IPS DF 6.9 (cell line): ENCODE results near the gene MRPS7.

Source experiments
- DNase-seq: peaks from one replicate; pipeline ENCODE4 v3.0.0-alpha.2; 2013; ENCODE audit warnings: low read depth, low spot score
- H3K27ac ChIP-seq: one replicate; pipeline ENCODE4 v1.5.1; 2013; ENCODE audit warnings: low read length, control low read depth
- H3K27me3 ChIP-seq: 2 replicates; pipeline ENCODE4 v1.6.1; 2013; ENCODE audit warnings: mild to moderate bottlenecking, low read length; ENCODE audit not compliant: control insufficient read depth, insufficient read depth
- H3K36me3 ChIP-seq: 2 replicates; pipeline ENCODE4 v1.6.1; 2013; ENCODE audit warnings: low read length; ENCODE audit not compliant: control insufficient read depth, insufficient read depth
- H3K4me1 ChIP-seq: 2 replicates; pipeline ENCODE4 v1.6.1; 2013; ENCODE audit warnings: low read length; ENCODE audit not compliant: control insufficient read depth, insufficient read depth
- H3K4me3 ChIP-seq: 2 replicates; pipeline ENCODE4 v1.5.1; 2013; ENCODE audit warnings: mild to moderate bottlenecking, low read length
- H3K9me3 ChIP-seq: 2 replicates; pipeline ENCODE4 v1.6.1; 2013; ENCODE audit warnings: low read length, inconsistent platforms; ENCODE audit not compliant: control insufficient read depth, insufficient read depth
- WGBS: extraction: QIAGEN DNeasy Blood & Tissue Kit; methylation state at CpG from one replicate; pipeline ENCODE4 v1.1.7; 2013; ENCODE audit warnings: mixed read lengths, missing lambda C conversion rate; ENCODE audit not compliant: insufficient read length, insufficient coverage; 5-methylcytosine and 5-hydroxymethylcytosine counted together

Gene MRPS7

GRCh38 chr17:75237100-75238014 lies 24.3 kb upstream of the MRPS7 start:
- no peaks in the 10 kb centered on the region for H3K4me1 ChIP-seq
- no peaks in the 10 kb centered on the region for H3K27me3 ChIP-seq
- H3K36me3 ChIP-seq = peaks cover 52% of the 10 kb centered on the region
- H3K27ac ChIP-seq = no peak overlapping the region
- no peak for DNase-seq
- no peaks in the 10 kb centered on the region for H3K9me3 ChIP-seq
- WGBS = no CpG with 5 or more reads among the region's 12 CpGs
- H3K4me3 ChIP-seq = no peak overlapping the region

GRCh38 chr17:75238020-75238580 lies 23.6 kb upstream of the MRPS7 start:
- H3K9me3 ChIP-seq = no peaks in the 10 kb centered on the region
- H3K27ac ChIP-seq = no peak overlapping the region
- no peaks in the 10 kb centered on the region for H3K4me1 ChIP-seq
- no CpG with 5 or more reads among the region's 11 CpGs for WGBS
- DNase-seq = no peak
- no peak overlapping the region for H3K4me3 ChIP-seq
- no peaks in the 10 kb centered on the region for H3K27me3 ChIP-seq
- H3K36me3 ChIP-seq = peaks cover 50% of the 10 kb centered on the region

GRCh38 chr17:75238684-75239191 lies 22.9 kb upstream of the MRPS7 start:
- peak; percentile 57 for DNase-seq
- H3K36me3 ChIP-seq = peaks cover 56% of the 10 kb centered on the region
- WGBS = no CpG with 5 or more reads among the region's 13 CpGs

GRCh38 chr17:75239214-75239613 lies 22.5 kb upstream of the MRPS7 start:
- H3K4me1 ChIP-seq = no peaks in the 10 kb centered on the region
- no peaks in the 10 kb centered on the region for H3K9me3 ChIP-seq
- DNase-seq = no peak
- H3K4me3 ChIP-seq = no peak overlapping the region
- no CpG with 5 or more reads among the region's 12 CpGs for WGBS
- no peaks in the 10 kb centered on the region for H3K27me3 ChIP-seq
- peaks cover 57% of the 10 kb centered on the region for H3K36me3 ChIP-seq
- no peak overlapping the region for H3K27ac ChIP-seq

More at GRCh38 chr17:75238684-75239191, 22.9 kb upstream of the MRPS7 start:
- no peaks in the 10 kb centered on the region for H3K27me3 ChIP-seq
- H3K4me1 ChIP-seq = no peaks in the 10 kb centered on the region
- H3K4me3 ChIP-seq = no peak overlapping the region
- no peak overlapping the region for H3K27ac ChIP-seq
- no peaks in the 10 kb centered on the region for H3K9me3 ChIP-seq

GRCh38 chr17:75239778-75240393 lies 21.8 kb upstream of the MRPS7 start:
- Histone ChIP-seq H3K4me1 (no peaks in the 10 kb centered on the region), H3K27ac (no peak overlapping the region), H3K9me3 (no peaks in the 10 kb centered on the region), H3K4me3 (no peak overlapping the region), H3K27me3 (no peaks in the 10 kb centered on the region), H3K36me3 (peaks cover 52% of the 10 kb centered on the region)
- no peak for DNase-seq
- whole genome bisulfite sequencing = no CpG with 5 or more reads among the region's 23 CpGs

GRCh38 chr17:75240394-75241142 lies 21.1 kb upstream of the MRPS7 start:
- Histone ChIP-seq H3K9me3 (no peaks in the 10 kb centered on the region), H3K4me1 (no peaks in the 10 kb centered on the region), H3K4me3 (no peak overlapping the region), H3K27me3 (no peaks in the 10 kb centered on the region), H3K27ac (no peak overlapping the region), H3K36me3 (peaks cover 50% of the 10 kb centered on the region)
- no CpG with 5 or more reads among the region's 23 CpGs for WGBS
- DNase-seq = no peak

- WGBS = no CpG with 5 or more reads among the region's 7 CpGs
- Histone ChIP-seq H3K4me1 (no peaks in the 10 kb centered on the region), H3K27me3 (no peaks in the 10 kb centered on the region), H3K36me3 (peaks cover 53% of the 10 kb centered on the region), H3K9me3 (no peaks in the 10 kb centered on the region), H3K4me3 (no peak overlapping the region), H3K27ac (no peak overlapping the region)
- DNase-seq = no peak
Measured at GRCh38 chr17:75241143-75241430, 20.6 kb upstream of the MRPS7 start.

- H3K27ac ChIP-seq = no peak overlapping the region
- no CpG with 5 or more reads among the region's 9 CpGs for WGBS
- H3K27me3 ChIP-seq = no peaks in the 10 kb centered on the region
- no peak for DNase-seq
- no peaks in the 10 kb centered on the region for H3K9me3 ChIP-seq
- peaks cover 54% of the 10 kb centered on the region for H3K36me3 ChIP-seq
- no peaks in the 10 kb centered on the region for H3K4me1 ChIP-seq
- no peak overlapping the region for H3K4me3 ChIP-seq
Measured at GRCh38 chr17:75241502-75241901, 20.2 kb upstream of the MRPS7 start.

- H3K27ac ChIP-seq = no peak overlapping the region
- no peak for DNase-seq
- no CpG with 5 or more reads among the region's 15 CpGs for WGBS
Measured at GRCh38 chr17:75241996-75242460, 19.7 kb upstream of the MRPS7 start.

GRCh38 chr17:75242461-75243042 lies 19.1 kb upstream of the MRPS7 start:
- H3K27me3 ChIP-seq = no peaks in the 10 kb centered on the region
- H3K27ac ChIP-seq = no peak overlapping the region
- H3K4me1 ChIP-seq = no peaks in the 10 kb centered on the region
- H3K9me3 ChIP-seq = no peaks in the 10 kb centered on the region
- no peak for DNase-seq
- H3K4me3 ChIP-seq = no peak overlapping the region
- WGBS = no CpG with 5 or more reads among the region's 17 CpGs
- H3K36me3 ChIP-seq = peaks cover 44% of the 10 kb centered on the region

More at GRCh38 chr17:75241996-75242460, 19.7 kb upstream of the MRPS7 start:
- Histone ChIP-seq H3K9me3 (no peaks in the 10 kb centered on the region), H3K4me3 (no peak overlapping the region), H3K4me1 (no peaks in the 10 kb centered on the region), H3K27me3 (no peaks in the 10 kb centered on the region), H3K36me3 (peaks cover 49% of the 10 kb centered on the region)
